ENCODE measurements around the gene OR10A3.

The OR10A3 gene

DNA sequence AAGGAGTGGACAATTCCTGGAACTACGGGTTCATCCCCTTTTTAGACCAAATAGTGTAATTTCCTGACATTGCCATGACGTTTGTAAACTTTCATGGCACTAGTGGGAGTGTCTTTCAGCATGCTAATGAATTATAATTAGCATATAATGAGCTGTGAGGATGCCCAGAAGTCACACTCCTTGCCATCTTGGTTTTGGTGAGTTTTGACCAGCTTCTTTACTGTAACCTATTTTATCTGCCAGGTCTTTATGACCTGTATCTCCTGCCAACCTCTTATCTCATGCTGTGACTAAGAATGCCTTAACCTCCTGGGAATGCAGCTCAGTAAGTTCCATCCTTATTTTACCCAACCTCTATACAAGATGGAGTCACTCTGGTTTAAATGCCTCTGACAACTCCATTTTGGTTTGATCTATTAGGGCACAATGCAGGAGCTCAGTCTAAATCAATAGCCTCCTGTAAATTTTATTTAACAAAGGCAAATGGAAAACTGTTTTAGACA is 31.2 kb downstream of the OR10A3 start:
- Histone ChIP-seq H3K4me1 (ENCODE audit: control insufficient read depth in 1 of 2, insufficient read depth in 1 of 2, low read depth in 1 of 2, low read length in 1 of 2) (no peaks in the 10 kb centered on the region), H3K27me3 (peaks cover 23% of the 10 kb centered on the region), H3K36me3 (no peaks in the 10 kb centered on the region), H3K9me3 (no peaks in the 10 kb centered on the region), H3K27ac (no peak overlapping the region), H3K4me3 (ENCODE audit: low read depth in 1 of 2, low read length in 1 of 2) (no peak overlapping the region)
- TF ChIP-seq, protein P1, sequence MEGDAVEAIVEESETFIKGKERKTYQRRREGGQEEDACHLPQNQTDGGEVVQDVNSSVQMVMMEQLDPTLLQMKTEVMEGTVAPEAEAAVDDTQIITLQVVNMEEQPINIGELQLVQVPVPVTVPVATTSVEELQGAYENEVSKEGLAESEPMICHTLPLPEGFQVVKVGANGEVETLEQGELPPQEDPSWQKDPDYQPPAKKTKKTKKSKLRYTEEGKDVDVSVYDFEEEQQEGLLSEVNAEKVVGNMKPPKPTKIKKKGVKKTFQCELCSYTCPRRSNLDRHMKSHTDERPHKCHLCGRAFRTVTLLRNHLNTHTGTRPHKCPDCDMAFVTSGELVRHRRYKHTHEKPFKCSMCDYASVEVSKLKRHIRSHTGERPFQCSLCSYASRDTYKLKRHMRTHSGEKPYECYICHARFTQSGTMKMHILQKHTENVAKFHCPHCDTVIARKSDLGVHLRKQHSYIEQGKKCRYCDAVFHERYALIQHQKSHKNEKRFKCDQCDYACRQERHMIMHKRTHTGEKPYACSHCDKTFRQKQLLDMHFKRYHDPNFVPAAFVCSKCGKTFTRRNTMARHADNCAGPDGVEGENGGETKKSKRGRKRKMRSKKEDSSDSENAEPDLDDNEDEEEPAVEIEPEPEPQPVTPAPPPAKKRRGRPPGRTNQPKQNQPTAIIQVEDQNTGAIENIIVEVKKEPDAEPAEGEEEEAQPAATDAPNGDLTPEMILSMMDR (IDR thresholded peaks at IDR 0.05) = no peak

DNA sequence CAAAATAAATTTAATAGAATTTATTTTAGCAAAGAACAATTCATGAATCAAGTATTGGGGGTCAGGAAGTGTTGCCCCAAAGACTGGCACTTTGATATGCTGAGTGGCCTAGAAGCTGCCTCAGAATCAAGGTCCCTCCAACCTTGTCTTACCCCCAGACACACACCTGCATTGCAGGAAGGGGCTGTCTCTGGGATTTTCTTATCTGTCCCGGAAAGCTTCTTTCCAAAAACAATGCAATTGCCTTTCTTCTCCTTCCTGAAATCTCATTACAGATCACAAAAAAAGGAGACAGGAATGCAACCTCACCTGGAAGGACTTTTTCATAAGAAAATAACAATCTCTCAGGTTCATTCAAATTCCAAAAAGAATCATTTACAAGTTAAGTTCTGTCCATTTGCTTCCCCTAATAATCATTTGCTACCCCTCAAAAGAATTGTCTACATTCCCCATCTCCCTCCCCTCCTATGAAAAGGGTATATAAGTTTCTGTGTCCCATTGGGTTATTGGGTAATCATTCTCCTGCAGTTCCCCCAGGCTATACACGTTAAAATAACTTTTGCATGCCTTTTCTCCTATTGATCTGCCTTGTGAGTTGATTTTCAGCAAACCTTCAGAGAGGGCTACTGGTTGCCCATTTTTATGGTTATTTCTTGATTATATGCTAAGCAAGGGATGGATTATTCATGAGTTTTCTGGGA is 31.8 kb downstream of the OR10A3 start:
- Histone ChIP-seq H3K27ac (no peak overlapping the region), H3K4me3 (ENCODE audit: low read depth in 1 of 2, low read length in 1 of 2) (no peak overlapping the region), H3K9me3 (no peaks in the 10 kb centered on the region), H3K36me3 (no peaks in the 10 kb centered on the region), H3K4me1 (ENCODE audit: control insufficient read depth in 1 of 2, insufficient read depth in 1 of 2, low read depth in 1 of 2, low read length in 1 of 2) (no peaks in the 10 kb centered on the region), H3K27me3 (peaks cover 23% of the 10 kb centered on the region)
- TF ChIP-seq, protein P1 (IDR thresholded peaks at IDR 0.05) = no peak

DNA sequence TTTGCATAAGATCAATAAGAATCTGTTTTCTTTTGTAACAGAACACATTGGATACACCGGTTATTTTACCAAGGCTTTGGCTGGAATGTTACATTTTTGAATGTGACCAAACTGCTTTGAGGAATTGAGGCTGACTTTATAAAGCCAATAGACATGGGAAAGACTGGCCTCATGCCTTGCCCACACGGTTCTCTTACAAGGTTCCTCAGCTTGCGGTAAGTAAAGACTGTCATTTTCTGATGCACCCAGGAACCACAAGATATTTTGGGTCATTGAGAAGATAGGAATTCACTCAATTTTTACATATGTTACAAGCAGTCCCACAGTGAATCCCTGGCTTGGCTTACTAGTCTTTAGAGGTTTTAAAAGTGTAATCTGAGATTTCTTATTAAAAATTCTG is 34.4 kb downstream of the OR10A3 start:
- TF ChIP-seq, protein P1 (IDR thresholded peaks at IDR 0.05) = no peak
- Histone ChIP-seq H3K27ac (no peak overlapping the region), H3K4me1 (ENCODE audit: control insufficient read depth in 1 of 2, insufficient read depth in 1 of 2, low read depth in 1 of 2, low read length in 1 of 2) (no peaks in the 10 kb centered on the region), H3K9me3 (no peaks in the 10 kb centered on the region), H3K27me3 (peaks cover 23% of the 10 kb centered on the region), H3K4me3 (ENCODE audit: low read depth in 1 of 2, low read length in 1 of 2) (no peak overlapping the region), H3K36me3 (no peaks in the 10 kb centered on the region)

DNA sequence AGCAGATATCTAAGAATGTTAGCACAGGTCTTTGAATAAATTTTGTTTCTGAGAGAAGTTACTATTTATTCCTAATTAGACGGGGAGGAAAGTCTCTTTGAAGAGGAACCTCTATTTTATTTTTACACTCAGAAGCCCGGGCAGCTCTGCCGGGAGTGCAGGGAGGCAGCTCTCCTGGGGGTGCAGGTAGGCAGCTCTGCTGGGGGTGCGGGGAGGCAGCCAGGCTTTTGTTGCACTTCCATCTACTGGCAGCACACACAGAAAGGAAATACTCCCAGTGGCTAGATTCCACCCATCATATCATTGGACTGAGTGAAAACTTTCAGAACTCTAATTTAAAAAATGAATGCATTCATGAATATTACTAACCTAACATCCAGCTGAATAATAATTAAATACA is 35.0 kb downstream of the OR10A3 start:
- Histone ChIP-seq H3K27ac (no peak overlapping the region), H3K4me3 (ENCODE audit: low read depth in 1 of 2, low read length in 1 of 2) (no peak overlapping the region), H3K9me3 (no peaks in the 10 kb centered on the region), H3K36me3 (no peaks in the 10 kb centered on the region), H3K4me1 (ENCODE audit: control insufficient read depth in 1 of 2, insufficient read depth in 1 of 2, low read depth in 1 of 2, low read length in 1 of 2) (no peaks in the 10 kb centered on the region), H3K27me3 (peaks cover 23% of the 10 kb centered on the region)
- TF ChIP-seq, protein P1 (IDR thresholded peaks at IDR 0.05) = no peak

DNA sequence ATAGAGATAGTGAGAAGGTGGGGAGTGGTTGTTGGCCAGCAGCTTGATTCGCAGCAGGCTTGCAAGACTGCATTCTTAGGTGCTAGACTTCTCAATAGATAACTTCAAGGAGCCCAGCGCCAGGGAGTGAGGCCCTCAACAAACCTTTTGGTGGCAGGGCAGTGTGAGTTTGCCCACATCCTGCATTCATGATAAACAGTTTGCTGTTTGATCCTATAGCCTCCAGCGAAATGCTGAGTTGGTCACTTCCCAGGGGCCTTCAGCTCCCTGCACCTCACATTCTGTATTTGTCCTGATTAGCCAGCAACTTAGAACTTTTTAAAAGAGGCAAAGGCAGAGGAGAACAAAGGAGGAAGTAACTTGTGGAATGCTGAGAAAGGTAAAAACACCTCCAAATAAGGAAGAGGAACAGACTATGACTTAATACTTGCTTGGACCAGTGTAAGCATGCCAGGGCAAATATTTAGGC is 35.5 kb downstream of the OR10A3 start:
- no peak overlapping the region for H3K27ac ChIP-seq
- no peaks in the 10 kb centered on the region for H3K4me1 ChIP-seq (ENCODE audit: control insufficient read depth in 1 of 2, insufficient read depth in 1 of 2, low read depth in 1 of 2, low read length in 1 of 2)
- H3K9me3 ChIP-seq = no peaks in the 10 kb centered on the region
- TF ChIP-seq, protein P1 (IDR thresholded peaks at IDR 0.05) = no peak
- H3K27me3 ChIP-seq = peaks cover 23% of the 10 kb centered on the region
- H3K36me3 ChIP-seq = no peaks in the 10 kb centered on the region
- H3K4me3 ChIP-seq (ENCODE audit: low read depth in 1 of 2, low read length in 1 of 2) = no peak overlapping the region

Data from neutrophil (primary cell).